ENCODE data around the gene PCDH9.

DNA sequence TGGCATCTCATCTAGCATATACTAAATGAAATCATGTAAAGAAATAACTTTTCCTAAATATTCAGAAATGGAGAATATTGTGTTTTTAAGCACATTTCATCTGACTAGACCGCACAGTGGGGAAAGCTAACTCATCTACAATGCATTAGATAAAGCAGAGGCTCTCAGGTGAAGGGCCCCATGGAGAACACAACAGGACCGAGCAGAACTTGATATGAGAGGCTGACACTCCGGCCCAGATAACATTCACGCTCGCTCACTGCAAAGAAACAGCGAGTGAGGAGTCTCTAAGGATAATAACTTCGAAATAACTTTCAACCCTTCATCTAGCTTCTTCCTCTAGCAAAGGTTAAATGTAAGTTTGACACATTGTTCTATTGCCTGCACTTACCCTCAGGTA lies 130.6 kb downstream of the PCDH9 start:
- TF ChIP-seq EZH2 (IDR thresholded peaks at IDR 0.05) (no peak), POLR2AphosphoS5 (IDR thresholded peaks at IDR 0.05; ENCODE audit: borderline replicate concordance, low read depth, low read length) (no peak), FOXP2 (optimal IDR thresholded peaks at IDR 0.05; ENCODE audit: control extremely low read depth, extremely low read length, insufficient read depth) (no peak)
